IMR-90 (cell line): ENCODE measurements around the gene PRAC2. TPM values are rescaled to one million over a fixed set of nuclear protein-coding genes. Genes with fewer than 3 reads are reported as not detected.

Source experiments
- ATAC-seq: fragments of 200-7000 bp; cut with Tn5 transposase; 2 replicates; pipeline ENCODE4 v1.9.1; 2020; ENCODE audit warnings: low read depth, mild to moderate bottlenecking, moderate library complexity
- BruUV-seq: library from RNA; stranded (reverse); fragments of 400-500 nt; replicated peaks from 2 replicates; lab custom pipeline; 2021; lab: Mats Ljungman, UMichigan
- CTCF ChIA-PET: fragments of 300-600 bp; formaldehyde crosslinking; extraction: SDS; loops from one replicate; lab custom pipeline; 2021; ENCODE audit warnings: antibody characterized with exemption; lab: Yijun Ruan, JAX
- POLR2A ChIA-PET: fragments of 300-600 bp; sonication (Branson Sonifier 250); formaldehyde crosslinking; loops from one replicate; lab custom pipeline; 2022; ENCODE audit warnings: antibody characterized with exemption; ENCODE audit not compliant: unreplicated experiment; lab: Charles Lee
- DNase-seq: peaks from one replicate; pipeline ENCODE4 v3.0.0; 2013
- H2AFZ ChIP-seq: replicated peaks from 2 replicates; pipeline ENCODE3; 2013; ENCODE audit warnings: low read length, mild to moderate bottlenecking; ENCODE audit not compliant: poor library complexity
- H2AK5ac ChIP-seq: 2 replicates; pipeline ENCODE4 v1.6.1; 2013; ENCODE audit warnings: low read depth, low read length, inconsistent platforms
- H2AK9ac ChIP-seq: replicated peaks from 2 replicates; pipeline ENCODE3; 2013; ENCODE audit warnings: mild to moderate bottlenecking, low read depth, low read length, moderate library complexity; ENCODE audit not compliant: poor library complexity
- H2BK120ac ChIP-seq: 2 replicates; pipeline ENCODE4 v1.6.1; 2013; ENCODE audit warnings: low read depth, low read length, inconsistent platforms
- H2BK15ac ChIP-seq: 3 replicates; pipeline ENCODE4 v1.6.1; 2013; ENCODE audit warnings: low read depth, low read length, inconsistent platforms
- H2BK20ac ChIP-seq: 2 replicates; pipeline ENCODE4 v1.6.1; 2013; ENCODE audit warnings: low read depth, mild to moderate bottlenecking, inconsistent platforms, low read length, moderate library complexity
- H2BK5ac ChIP-seq: 2 replicates; pipeline ENCODE4 v1.6.1; 2013; ENCODE audit warnings: mild to moderate bottlenecking, low read depth, low read length, inconsistent platforms; ENCODE audit not compliant: poor library complexity, severe bottlenecking
- H3K14ac ChIP-seq: replicated peaks from 2 replicates; pipeline ENCODE4 v1.6.1; 2013; ENCODE audit warnings: low read depth, low read length, inconsistent platforms
- H3K18ac ChIP-seq: 2 replicates; pipeline ENCODE4 v1.6.1; 2013; ENCODE audit warnings: low read depth, low read length, control low read depth
- H3K23ac ChIP-seq: 2 replicates; pipeline ENCODE4 v1.6.1; 2013; ENCODE audit warnings: low read depth, low read length, inconsistent platforms
- H3K27ac ChIP-seq: 2 replicates; pipeline ENCODE4 v1.5.1; 2013; ENCODE audit warnings: mild to moderate bottlenecking, control low read depth, low read length; ENCODE audit not compliant: insufficient read depth
- H3K27me3 ChIP-seq: 2 replicates; pipeline ENCODE4 v1.6.1; 2013; ENCODE audit warnings: low read length; ENCODE audit not compliant: control insufficient read depth, insufficient read depth
- H3K36me3 ChIP-seq: 2 replicates; pipeline ENCODE4 v1.6.1; 2013; ENCODE audit warnings: low read length, mixed read lengths; ENCODE audit not compliant: control insufficient read depth, insufficient read depth
- H3K4ac ChIP-seq: 2 replicates; pipeline ENCODE4 v1.6.1; 2013; ENCODE audit warnings: low read depth, low read length, inconsistent platforms
- H3K4me1 ChIP-seq: 2 replicates; pipeline ENCODE4 v1.6.1; 2013; ENCODE audit warnings: low read length, mixed read lengths; ENCODE audit not compliant: control insufficient read depth, insufficient read depth
- H3K4me2 ChIP-seq: 2 replicates; pipeline ENCODE4 v1.6.1; 2013; ENCODE audit warnings: low read depth, mild to moderate bottlenecking, control low read depth, low read length, moderate library complexity
- H3K4me3 ChIP-seq: 2 replicates; pipeline ENCODE4 v1.5.1; 2013; ENCODE audit warnings: low read depth, mild to moderate bottlenecking, control low read depth, low read length, moderate library complexity; ENCODE audit not compliant: insufficient read depth
- H3K56ac ChIP-seq: 2 replicates; pipeline ENCODE4 v1.6.1; 2013; ENCODE audit warnings: low read length, inconsistent platforms; ENCODE audit not compliant: insufficient read depth; ENCODE audit errors: extremely low read depth
- H3K79me1 ChIP-seq, 2 experiments: 2 replicates each; pipeline ENCODE4 v1.6.1; 2013; ENCODE audit warnings: low read length in 2 of 2, inconsistent platforms in 1 of 2, low read depth in 1 of 2
- H3K9ac ChIP-seq: 2 replicates; pipeline ENCODE4 v1.6.1; 2013; ENCODE audit warnings: low read depth, low read length, control low read depth
- H3K9me1 ChIP-seq: 2 replicates; pipeline ENCODE4 v1.6.1; 2013; ENCODE audit warnings: low read length, inconsistent platforms; ENCODE audit not compliant: insufficient read depth
- H3K9me3 ChIP-seq: 2 replicates; pipeline ENCODE4 v1.6.1; 2013; ENCODE audit warnings: low read length; ENCODE audit not compliant: control insufficient read depth, insufficient read depth
- H4K20me1 ChIP-seq: 2 replicates; pipeline ENCODE4 v1.6.1; 2013; ENCODE audit warnings: low read length, inconsistent platforms; ENCODE audit not compliant: insufficient read depth
- H4K5ac ChIP-seq: 2 replicates; pipeline ENCODE4 v1.6.1; 2013; ENCODE audit warnings: mild to moderate bottlenecking, low read depth, low read length, control low read depth
- H4K8ac ChIP-seq, 2 experiments: 2 replicates each; pipeline ENCODE4 v1.6.1; 2013; ENCODE audit warnings: low read depth in 2 of 2, low read length in 2 of 2, control low read depth in 1 of 2, inconsistent platforms in 1 of 2
- H4K91ac ChIP-seq: 2 replicates; pipeline ENCODE4 v1.6.1; 2013; ENCODE audit warnings: low read depth, low read length, inconsistent platforms; ENCODE audit not compliant: insufficient read depth
- BHLHE40 ChIP-seq: fragments of 150-350 bp; IDR thresholded peaks from 2 replicates; pipeline ENCODE4 v1.6.1; 2016; ENCODE audit warnings: mild to moderate bottlenecking, low read depth, low read length
- CHD1 ChIP-seq: IDR thresholded peaks from 2 replicates; pipeline ENCODE4 v1.6.1; 2012; ENCODE audit warnings: low read depth, low read length, improper control_type of control experiment
- CTCF ChIP-seq: conservative IDR thresholded peaks from 2 replicates; pipeline ENCODE4 v1.5.1; 2012; ENCODE audit warnings: mild to moderate bottlenecking, low read depth, low read length, improper control_type of control experiment
- POLR2A ChIP-seq: IDR thresholded peaks from 2 replicates; pipeline ENCODE4 v1.6.1; 2012; ENCODE audit warnings: mild to moderate bottlenecking, low read depth, low read length
- RCOR1 ChIP-seq: IDR thresholded peaks from 2 replicates; pipeline ENCODE4 v1.6.1; 2012; ENCODE audit warnings: mild to moderate bottlenecking, low read length, improper control_type of control experiment; ENCODE audit not compliant: insufficient replicate concordance
- SMC3 ChIP-seq: fragments of 150-350 bp; IDR thresholded peaks from 2 replicates; pipeline ENCODE4 v1.6.1; 2016; ENCODE audit warnings: low read depth, mild to moderate bottlenecking, antibody characterized with exemption, low read length, moderate library complexity
- WGBS, 2 experiments: methylation state at CpG; one replicate each; pipeline versions ENCODE4 v1.1.5 to v1.1.7; 2013; ENCODE audit warnings: missing lambda C conversion rate in 2 of 2; ENCODE audit not compliant: insufficient read length in 1 of 2; ENCODE audit errors: extremely low coverage in 2 of 2; 5-methylcytosine and 5-hydroxymethylcytosine counted together
- dilution Hi-C: fragments of 300-500 bp; cut with HindIII; formaldehyde crosslinking; loops from one replicate; pipeline ENCODE4 v1.14.3; 2018; ENCODE audit warnings: low sequenced_read_pairs; ENCODE audit not compliant: unreplicated experiment
- in situ Hi-C: fragments of 300-500 bp; cut with MboI; formaldehyde crosslinking; loops from 3 replicates; pipeline ENCODE4 v1.14.3; 2019; ENCODE audit warnings: low sequenced_read_pairs, inconsistent platforms, mixed read lengths
- intact Hi-C: fragments of 100-400 bp; cut with micrococcal nuclease; formaldehyde crosslinking; loops from 2 replicates; pipeline ENCODE4 v1.10.0; 2022
- polyA plus RNA-seq, 3 experiments: library from polyadenylated mRNA; depleted of rRNA; stranded (reverse); fragments of >200 nt; gene quantifications; 2 replicates each; pipeline ENCODE4 v1.2.3, GENCODE V29; 2012; ENCODE audit warnings: low replicate concordance in 1 of 3
- total RNA-seq: library from RNA; depleted of rRNA; stranded (reverse); fragments of >200 nt; gene quantifications from 2 replicates; pipeline ENCODE4 v1.2.3, GENCODE V29; 2012

The PRAC2 gene
- total and polyA plus RNA-seq, 2 of the 4 experiments (the other 2 are of a cell fraction): not detected

GRCh38 chr17:48746916-48747444 is 24.0 kb downstream of the PRAC2 start:
- H2BK15ac ChIP-seq: no peak overlapping the region
- BruUV-seq: no TSS peak
- H3K4ac ChIP-seq: no peak overlapping the region
- no peak overlapping the region for H2AK5ac ChIP-seq
- POLR2A ChIA-PET: no interaction called here
- H3K27me3 ChIP-seq: peaks cover 92% of the 10 kb centered on the region
- CTCF ChIA-PET: no interaction called here
- no peaks in the 10 kb centered on the region for H3K79me1 ChIP-seq
- no peak overlapping the region for H2AFZ ChIP-seq
- in situ Hi-C loops: no loop called here
- no peak for DNase-seq
- H2BK20ac ChIP-seq: no peak overlapping the region
- H3K27ac ChIP-seq: no peak overlapping the region
- no peak overlapping the region for H3K9ac ChIP-seq
- no peak overlapping the region for H3K56ac ChIP-seq
- no peak overlapping the region for H4K5ac ChIP-seq
- H3K9me1 ChIP-seq: no peaks in the 10 kb centered on the region
- no peak overlapping the region for H2AK9ac ChIP-seq
- no peak overlapping the region for H2BK120ac ChIP-seq
- H3K4me2 ChIP-seq: no peak overlapping the region
- ATAC-seq: no peak
- no peak overlapping the region for H3K23ac ChIP-seq
- no peaks in the 10 kb centered on the region for H3K4me1 ChIP-seq
- H3K4me3 ChIP-seq: no peak overlapping the region
- H3K9me3 ChIP-seq: peaks cover 8% of the 10 kb centered on the region
- dilution Hi-C loops: no loop called here
- WGBS, 2 experiments: 4% methylated on average over 5 of the region's 21 CpGs; no CpG with 5 or more reads in 1 of the 2 experiments
- peaks cover 19% of the 10 kb centered on the region; the same call in 1 of the 2 replicates for H4K20me1 ChIP-seq
- H4K8ac ChIP-seq: no peak overlapping the region
- intact Hi-C loops: no loop called here
- no peak overlapping the region for H3K18ac ChIP-seq
- H3K36me3 ChIP-seq: no peaks in the 10 kb centered on the region
- TF ChIP-seq CHD1: no peak
- no peak for TF ChIP-seq POLR2A
- no peak for TF ChIP-seq SMC3
- TF ChIP-seq CTCF: no peak
- no peak for TF ChIP-seq RCOR1
- TF ChIP-seq BHLHE40: no peak
- H3K14ac ChIP-seq: no peak overlapping the region
- no peak overlapping the region for H4K91ac ChIP-seq
- no peak overlapping the region for H2BK5ac ChIP-seq
